GM23338 (cell line): ENCODE results near the gene HPF1. TPM values are rescaled to one million over a fixed set of nuclear protein-coding genes. Genes with fewer than 3 reads are reported as not detected.

Experiments
- ATAC-seq: fragments of 200-7000 bp; cut with Tn5 transposase; 3 replicates; pipeline ENCODE4 v1.9.1; 2020
- DNase-seq: peaks from one replicate; pipeline ENCODE4 v3.0.0-alpha.2; 2015; ENCODE audit warnings: low spot score
- H2AFZ ChIP-seq: fragments of 200-600 bp; sonication (generic); 2 replicates; pipeline ENCODE4 v1.8.0; 2016; ENCODE audit warnings: antibody characterized with exemption, mild to moderate bottlenecking, moderate library complexity
- H3F3A ChIP-seq: fragments of 200-600 bp; sonication (generic); replicated peaks from 2 replicates; pipeline ENCODE4 v1.8.0; 2017; ENCODE audit warnings: antibody characterized with exemption, mixed run types, low read depth
- H3K27ac ChIP-seq: fragments of 200-600 bp; sonication (generic); 2 replicates; pipeline ENCODE4 v1.6.1; 2016; ENCODE audit warnings: low read depth
- H3K27me3 ChIP-seq: fragments of 200-600 bp; sonication (generic); 2 replicates; pipeline ENCODE4 v1.8.0; 2016; ENCODE audit warnings: mild to moderate bottlenecking, mixed run types, moderate library complexity; ENCODE audit not compliant: insufficient read depth
- H3K36me3 ChIP-seq: fragments of 200-600 bp; sonication (generic); 2 replicates; pipeline ENCODE4 v1.8.0; 2016; ENCODE audit warnings: mild to moderate bottlenecking; ENCODE audit not compliant: insufficient read depth
- H3K4me1 ChIP-seq: fragments of 200-600 bp; sonication (generic); 2 replicates; pipeline ENCODE4 v1.8.0; 2016; ENCODE audit warnings: mild to moderate bottlenecking, moderate library complexity; ENCODE audit not compliant: insufficient read depth
- H3K4me2 ChIP-seq: fragments of 200-600 bp; sonication (generic); 2 replicates; pipeline ENCODE4 v1.7.1; 2017; ENCODE audit warnings: mixed run types
- H3K4me3 ChIP-seq: fragments of 200-600 bp; sonication (generic); 2 replicates; pipeline ENCODE4 v1.6.1; 2016; ENCODE audit warnings: mixed run types
- H3K79me2 ChIP-seq: fragments of 200-600 bp; sonication (generic); replicated peaks from 2 replicates; pipeline ENCODE4 v1.8.0; 2017; ENCODE audit warnings: mild to moderate bottlenecking; ENCODE audit not compliant: insufficient read depth
- H3K9me2 ChIP-seq: fragments of 200-600 bp; sonication (generic); 2 replicates; pipeline ENCODE4 v1.8.0; 2017; ENCODE audit not compliant: insufficient read depth
- H4K20me1 ChIP-seq: fragments of 200-600 bp; sonication (generic); replicated peaks from 2 replicates; pipeline ENCODE4 v1.8.0; 2017; ENCODE audit warnings: mild to moderate bottlenecking; ENCODE audit not compliant: insufficient read depth
- H3K27ac Mint-ChIP-seq: 2 replicates; pipeline ENCODE4 v1.8.0; 2020; ENCODE audit warnings: inconsistent platforms, mild to moderate bottlenecking, moderate library complexity, mixed read lengths
- H3K27me3 Mint-ChIP-seq: 3 replicates; pipeline ENCODE4 v1.8.0; 2022; ENCODE audit warnings: low read depth, mild to moderate bottlenecking, moderate library complexity, mixed read lengths, inconsistent platforms; ENCODE audit not compliant: insufficient read depth, poor library complexity
- H3K36me3 Mint-ChIP-seq: 3 replicates; pipeline ENCODE4 v1.8.0; 2021; ENCODE audit warnings: low read depth, mild to moderate bottlenecking, inconsistent platforms, moderate library complexity, mixed read lengths
- H3K4me1 Mint-ChIP-seq: 3 replicates; pipeline ENCODE4 v1.8.0; 2020; ENCODE audit warnings: mild to moderate bottlenecking, inconsistent platforms, mixed read lengths
- H3K4me3 Mint-ChIP-seq: 3 replicates; pipeline ENCODE4 v1.8.0; 2021; ENCODE audit warnings: moderate library complexity, mild to moderate bottlenecking, inconsistent platforms, mixed read lengths
- H3K9me3 Mint-ChIP-seq: 3 replicates; pipeline ENCODE4 v1.8.0; 2020; ENCODE audit warnings: moderate library complexity, mild to moderate bottlenecking, inconsistent platforms, mixed read lengths
- CREB1 ChIP-seq: fragments of 250-450 bp; sonication (Bioruptor Pico); IDR thresholded peaks from 2 replicates; pipeline ENCODE4 v1.5.0; 2020; ENCODE audit warnings: low read depth, mild to moderate bottlenecking, moderate library complexity
- CTCF ChIP-seq, 2 experiments: fragments of 200-600 bp in 1 of 2; sonication (generic) in 1 of 2; conservative IDR thresholded peaks; 2 replicates each; pipeline versions ENCODE4 v1.5.1 to v1.6.1; 2016 to 2017; ENCODE audit warnings: antibody characterized with exemption in 2 of 2, low read depth in 2 of 2, mild to moderate bottlenecking in 2 of 2, moderate library complexity in 1 of 2
- ETS1 ChIP-seq: IDR thresholded peaks from 2 replicates; pipeline ENCODE4 v1.6.1; 2016; ENCODE audit warnings: antibody characterized with exemption
- EZH2 ChIP-seq: fragments of 200-600 bp; sonication (generic); IDR thresholded peaks from one replicate; pipeline ENCODE4 v1.8.0; 2017; ENCODE audit warnings: antibody characterized with exemption, mild to moderate bottlenecking, low read depth; ENCODE audit not compliant: unreplicated experiment
- EZH2phosphoT487 ChIP-seq: fragments of 200-600 bp; sonication (generic); IDR thresholded peaks from one replicate; pipeline ENCODE4 v1.8.1; 2018; ENCODE audit warnings: antibody characterized with exemption; ENCODE audit not compliant: unreplicated experiment
- JUNB ChIP-seq: IDR thresholded peaks from one replicate; pipeline ENCODE4 v1.6.1; 2016; ENCODE audit warnings: antibody characterized with exemption; ENCODE audit not compliant: unreplicated experiment
- NANOG ChIP-seq: IDR thresholded peaks from 2 replicates; pipeline ENCODE4 v1.6.1; 2016; ENCODE audit warnings: antibody characterized with exemption, borderline replicate concordance
- POLR2AphosphoS5 ChIP-seq: IDR thresholded peaks from 2 replicates; pipeline ENCODE4 v1.6.1; 2016; ENCODE audit warnings: antibody characterized with exemption, low read depth
- REST ChIP-seq: IDR thresholded peaks from one replicate; pipeline ENCODE4 v1.6.1; 2018; ENCODE audit warnings: antibody characterized with exemption; ENCODE audit not compliant: unreplicated experiment
- STAT1 ChIP-seq: IDR thresholded peaks from one replicate; pipeline ENCODE4 v1.6.1; 2016; ENCODE audit warnings: antibody characterized with exemption; ENCODE audit not compliant: unreplicated experiment
- ZNF114 ChIP-seq: fragments of 250-450 bp; sonication (Bioruptor Pico); IDR thresholded peaks from 2 replicates; pipeline ENCODE4 v1.5.0; 2020; ENCODE audit warnings: mild to moderate bottlenecking, moderate library complexity
- ZNF331 ChIP-seq: fragments of 250-450 bp; sonication (Bioruptor Pico); IDR thresholded peaks from 2 replicates; pipeline ENCODE4 v1.5.0; 2020; ENCODE audit warnings: low read depth, mild to moderate bottlenecking, moderate library complexity
- ZNF462 ChIP-seq: fragments of 250-450 bp; sonication (Bioruptor Pico); IDR thresholded peaks from 2 replicates; pipeline ENCODE4 v1.5.0; 2020; ENCODE audit warnings: mild to moderate bottlenecking, moderate library complexity
- polyA plus RNA-seq: library from polyadenylated mRNA; unstranded; fragments of >200 nt; fragmentation: Nextera tagmentation; extraction: Ambion mirVana; gene quantifications from 2 replicates; pipeline ENCODE4 v1.2.1, GENCODE V29; 2016
- total RNA-seq: library from RNA; depleted of rRNA; stranded (reverse); fragments of >200 nt; shearing (Covaris generic); gene quantifications from 2 replicates; pipeline ENCODE4 v1.2.3, GENCODE V29; 2014

HPF1 gene
- total and polyA plus RNA-seq, 2 experiments from 2014 or later, result 57.6 to 128 TPM

GRCh38 chr4:169689681-169690080 lies 68.1 kb downstream of the HPF1 start:
- H3K9me2 ChIP-seq, result no peaks in the 10 kb centered on the region
- Mint-ChIP-seq H3K27ac (no peak overlapping the region), H3K27me3 (no peaks in the 10 kb centered on the region), H3K4me1 (no peaks in the 10 kb centered on the region), H3K36me3 (peaks cover 18% of the 10 kb centered on the region), H3K4me3 (no peak overlapping the region), H3K9me3 (no peaks in the 10 kb centered on the region)
- no peaks in the 10 kb centered on the region for H3F3A ChIP-seq
- no peaks in the 10 kb centered on the region for H3K4me1 ChIP-seq
- no peak overlapping the region for H3K4me3 ChIP-seq
- ATAC-seq, result no peak
- TF ChIP-seq REST (no peak), ETS1 (no peak), STAT1 (no peak), EZH2phosphoT487 (no peak), JUNB (no peak), CREB1 (CRISPR knock-in tag) (no peak), ZNF114 (CRISPR knock-in tag) (no peak), EZH2 (no peak), POLR2AphosphoS5 (no peak), CTCF (conservative IDR thresholded peaks at IDR 0.05; ENCODE audit: low read depth in 2 of 2) (no peak), ZNF462 (no peak), NANOG (no peak), ZNF331 (CRISPR knock-in tag) (no peak)
- H3K36me3 ChIP-seq, result no peaks in the 10 kb centered on the region; the same call in 1 of the 2 replicates
- no peak overlapping the region for H3K27ac ChIP-seq
- H4K20me1 ChIP-seq, result no peaks in the 10 kb centered on the region
- H3K4me2 ChIP-seq, result no peak overlapping the region
- no peaks in the 10 kb centered on the region for H3K27me3 ChIP-seq
- no peaks in the 10 kb centered on the region for H3K79me2 ChIP-seq
- no peak overlapping the region for H2AFZ ChIP-seq
- DNase-seq, result no peak
